Panc1 (cell line): ENCODE measurements around the gene HERC3. TPM values are rescaled to one million over a fixed set of nuclear protein-coding genes. Genes with fewer than 3 reads are reported as not detected.

Experiments used
- ATAC-seq: fragments of 200-7000 bp; cut with Tn5 transposase; 2 replicates; pipeline ENCODE4 v1.9.1; 2020; ENCODE audit warnings: mild to moderate bottlenecking, moderate library complexity
- BruUV-seq: library from RNA; stranded (reverse); fragments of 400-500 nt; replicated peaks from 2 replicates; lab custom pipeline; 2021; lab: Mats Ljungman, UMichigan
- CTCF ChIA-PET: fragments of 300-600 bp; sonication (Branson Sonifier 250); formaldehyde crosslinking; loops from one replicate; lab custom pipeline; 2022; ENCODE audit warnings: antibody characterized with exemption; lab: Charles Lee
- POLR2A ChIA-PET: fragments of 300-600 bp; sonication (Branson Sonifier 250); formaldehyde crosslinking; loops from one replicate; lab custom pipeline; 2022; ENCODE audit warnings: antibody characterized with exemption; lab: Charles Lee
- DNase-seq: peaks from one replicate; pipeline ENCODE4 v3.0.0-alpha.2; 2010; ENCODE audit warnings: low read depth, low spot score
- H3K27ac ChIP-seq: 2 replicates; pipeline ENCODE4 v1.5.1; 2011; ENCODE audit warnings: mild to moderate bottlenecking, low read length, inconsistent platforms
- H3K27me3 ChIP-seq: fragments of 200-500 bp; sonication (Bioruptor generic); 2 replicates; pipeline ENCODE4 v1.6.0; 2014; ENCODE audit warnings: low read length, inconsistent platforms; ENCODE audit not compliant: control insufficient read depth, insufficient read depth
- H3K36me3 ChIP-seq: fragments of 200-500 bp; sonication (Bioruptor generic); 2 replicates; pipeline ENCODE4 v1.5.1; 2014; ENCODE audit warnings: inconsistent platforms, mild to moderate bottlenecking, low read length, moderate library complexity; ENCODE audit not compliant: control insufficient read depth, insufficient read depth
- H3K4me1 ChIP-seq: 2 replicates; pipeline ENCODE4 v1.5.1; 2011; ENCODE audit warnings: inconsistent platforms, mild to moderate bottlenecking, low read length, moderate library complexity; ENCODE audit not compliant: control insufficient read depth, insufficient read depth
- H3K4me3 ChIP-seq, 2 experiments: 2 replicates each; pipeline ENCODE4 v1.5.1; 2011 to 2012; ENCODE audit warnings: low read depth in 2 of 2, low read length in 2 of 2, mild to moderate bottlenecking in 2 of 2, inconsistent platforms in 1 of 2, moderate library complexity in 1 of 2
- H3K9me3 ChIP-seq: fragments of 200-500 bp; sonication (Bioruptor generic); 2 replicates; pipeline ENCODE4 v1.5.1; 2014; ENCODE audit warnings: low read depth, mild to moderate bottlenecking, inconsistent platforms, low read length, moderate library complexity; ENCODE audit not compliant: control insufficient read depth, insufficient read depth
- CTCF ChIP-seq: fragments of 450-650 bp; IDR thresholded peaks from 2 replicates; pipeline ENCODE4 v1.5.1; 2017; ENCODE audit warnings: mild to moderate bottlenecking
- POLR2AphosphoS5 ChIP-seq: IDR thresholded peaks from 2 replicates; pipeline ENCODE4 v1.6.1; 2012; ENCODE audit warnings: mild to moderate bottlenecking, low read depth, low read length, moderate library complexity
- REST ChIP-seq, 2 experiments: IDR thresholded peaks; 2 replicates each; pipeline ENCODE4 v1.6.1; 2011 to 2012; ENCODE audit warnings: low read depth in 2 of 2, control low read depth in 1 of 2, low read length in 1 of 2, mild to moderate bottlenecking in 1 of 2, moderate library complexity in 1 of 2; ENCODE audit not compliant: insufficient read depth in 1 of 2
- SIN3A ChIP-seq: IDR thresholded peaks from 2 replicates; pipeline ENCODE4 v1.6.1; 2012; ENCODE audit warnings: low read depth, mild to moderate bottlenecking, low read length, moderate library complexity, borderline replicate concordance; ENCODE audit not compliant: insufficient read depth
- TCF7L2 ChIP-seq: IDR thresholded peaks from 2 replicates; pipeline ENCODE4 v1.6.1; 2011; ENCODE audit warnings: mild to moderate bottlenecking, low read depth, low read length, inconsistent platforms
- in situ Hi-C: cut with HindIII; loops from 2 replicates; pipeline ENCODE4 v1.10.0; 2016; ENCODE audit warnings: low sequenced_read_pairs, low pct_unique_long_range_greater_than_20kb
- intact Hi-C: fragments of 100-400 bp; cut with micrococcal nuclease; formaldehyde crosslinking; loops from one replicate; pipeline ENCODE4 v1.10.0; 2022; ENCODE audit not compliant: unreplicated experiment
- total RNA-seq: library from RNA; stranded (reverse); gene quantifications from one replicate; pipeline ENCODE4 v1.2.1, GENCODE V29; 2021; ENCODE audit not compliant: unreplicated experiment

Gene HERC3
- total RNA-seq, 1 experiment from 2014 or later: 1.1 TPM

DNA sequence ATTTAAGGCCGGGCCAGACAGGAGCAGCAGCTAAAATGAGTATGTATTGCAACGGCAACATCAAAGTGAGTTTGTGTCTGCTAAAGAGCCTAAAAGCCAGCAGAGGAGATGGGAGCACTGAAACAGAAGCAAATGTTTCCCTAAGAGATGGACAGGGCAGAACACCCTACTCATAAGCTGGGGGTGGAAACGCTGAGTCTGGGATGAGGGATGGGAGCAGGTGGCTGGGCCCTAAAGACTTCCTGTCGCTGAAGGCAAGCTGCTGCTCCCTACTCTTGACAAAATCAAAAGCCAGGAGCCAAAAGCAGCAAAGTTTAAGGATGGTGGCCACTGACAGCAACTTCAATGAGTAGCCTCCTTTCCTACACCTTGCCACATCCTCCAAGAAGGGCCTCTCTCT lies 145.9 kb downstream of the HERC3 start:
- Histone ChIP-seq H3K36me3 (no peaks in the 10 kb centered on the region), H3K27ac (no peak overlapping the region), H3K27me3 (no peaks in the 10 kb centered on the region), H3K4me1 (no peaks in the 10 kb centered on the region), H3K4me3 (no peak overlapping the region), H3K9me3 (no peaks in the 10 kb centered on the region)
- intact Hi-C loops: no loop called here
- ATAC-seq: no peak
- no TSS peak for BruUV-seq
- TF ChIP-seq CTCF (no peak), TCF7L2 (no peak), POLR2AphosphoS5 (no peak), REST (IDR thresholded peaks at IDR 0.05; ENCODE audit: insufficient read depth in 1 of 2, low read depth in 2 of 2, low read length in 1 of 2) (no peak), SIN3A (no peak)
- in situ Hi-C loops: no loop called here
- ChIA-PET POLR2A (no interaction called here), CTCF (no interaction called here)
- no peak for DNase-seq

GRCh38 chr4:88742561-88742960 lies 150.3 kb downstream of the HERC3 start:
- in situ Hi-C loops: no loop called here
- ChIA-PET POLR2A (no interaction called here), CTCF (no interaction called here)

More at GRCh38 chr4:88742561-88742960, 150.3 kb downstream of the HERC3 start:
- H3K27me3 ChIP-seq: no peaks in the 10 kb centered on the region
- TF ChIP-seq TCF7L2 (no peak), CTCF (no peak), REST (IDR thresholded peaks at IDR 0.05; ENCODE audit: insufficient read depth in 1 of 2, low read depth in 2 of 2, low read length in 1 of 2) (no peak), POLR2AphosphoS5 (no peak), SIN3A (no peak)
- H3K9me3 ChIP-seq: no peaks in the 10 kb centered on the region
- BruUV-seq: no TSS peak
- no peak overlapping the region for H3K4me3 ChIP-seq
- H3K27ac ChIP-seq: no peak overlapping the region
- ATAC-seq: no peak
- no peaks in the 10 kb centered on the region for H3K36me3 ChIP-seq
- H3K4me1 ChIP-seq: no peaks in the 10 kb centered on the region
- no peak for DNase-seq
- intact Hi-C loops: no loop called here
